EH (cell line): ENCODE data around the gene COPG2.
"Not testable (repeated sequence)": the region's sequence is repeated elsewhere in the genome, so short reads cannot be mapped to it uniquely, and the experiment has no call there.

Experiments
- DNase-seq: peaks from one replicate; pipeline ENCODE4 v3.0.0-alpha.2; 2015; ENCODE audit warnings: low read depth

COPG2 gene

GRCh38 chr7:130566168-130566897, 102.2 kb downstream of the COPG2 start:
- DNase-seq: peak; percentile 63

GRCh38 chr7:130560972-130561371, 107.6 kb downstream of the COPG2 start:
- peak; percentile 52 for DNase-seq

GRCh38 chr7:130559184-130559583, 109.4 kb downstream of the COPG2 start:
- no peak for DNase-seq

GRCh38 chr7:130554481-130554880, 114.1 kb downstream of the COPG2 start:
- no peak for DNase-seq

GRCh38 chr7:130553398-130554029, 115.0 kb downstream of the COPG2 start:
- DNase-seq: peak; percentile 8

GRCh38 chr7:130544356-130544755, 124.2 kb downstream of the COPG2 start:
- no peak for DNase-seq

- DNase-seq: no peak
Measured at GRCh38 chr7:130543487-130544010, 125.0 kb downstream of the COPG2 start.

GRCh38 chr7:130542297-130542696, 126.3 kb downstream of the COPG2 start:
- DNase-seq: not testable (repeated sequence)

GRCh38 chr7:130541287-130541686, 127.3 kb downstream of the COPG2 start:
- DNase-seq: not testable (repeated sequence)

- DNase-seq: not testable (repeated sequence)
Measured at GRCh38 chr7:130537894-130538293, 130.7 kb downstream of the COPG2 start.

- DNase-seq: no peak
Measured at GRCh38 chr7:130529417-130529816, 139.1 kb downstream of the COPG2 start.

- not testable (repeated sequence) for DNase-seq
Measured at GRCh38 chr7:130527752-130528355, 140.7 kb downstream of the COPG2 start.

- DNase-seq: no peak
Measured at GRCh38 chr7:130524628-130525027, 143.9 kb downstream of the COPG2 start.

- DNase-seq: not testable (repeated sequence)
Measured at GRCh38 chr7:130523519-130524125, 144.9 kb downstream of the COPG2 start.

GRCh38 chr7:130521258-130521951, 147.1 kb downstream of the COPG2 start:
- DNase-seq: no peak

- no peak for DNase-seq
Measured at GRCh38 chr7:130515315-130516040, 153.1 kb downstream of the COPG2 start.

- no peak for DNase-seq
Measured at GRCh38 chr7:130513447-130513846, 155.1 kb downstream of the COPG2 start.

- not testable (repeated sequence) for DNase-seq
Measured at GRCh38 chr7:130512038-130512437, 156.5 kb downstream of the COPG2 start.

GRCh38 chr7:130506358-130506757, 162.2 kb downstream of the COPG2 start:
- no peak for DNase-seq

- DNase-seq: peak; percentile 45
Measured at GRCh38 chr7:130505753-130506152, 162.8 kb downstream of the COPG2 start.

GRCh38 chr7:130500910-130501309, 167.6 kb downstream of the COPG2 start:
- DNase-seq: no peak
